ENCODE data around the gene UBASH3B.

Gene UBASH3B

GRCh38 chr11:122733318-122733717 lies 77.8 kb downstream of the UBASH3B start:
- DNase-seq (ENCODE audit: extremely low read depth, low read depth) = no peak
- H3K4me3 ChIP-seq (replicated peaks; ENCODE audit: low read depth, low read length) = no peak overlapping the region
- TF ChIP-seq CTCF (IDR thresholded peaks at IDR 0.05; ENCODE audit: low read depth, low read length, missing control alignments) = no peak

- no peak for TF ChIP-seq CTCF (IDR thresholded peaks at IDR 0.05; ENCODE audit: low read depth, low read length, missing control alignments)
- no peak for DNase-seq (ENCODE audit: extremely low read depth, low read depth)
- H3K4me3 ChIP-seq (replicated peaks; ENCODE audit: low read depth, low read length) = no peak overlapping the region
These were observed 79.5 kb downstream of the UBASH3B start for GRCh38 chr11:122734848-122735496.

- DNase-seq (ENCODE audit: extremely low read depth, low read depth) = no peak
- no peak for TF ChIP-seq CTCF (IDR thresholded peaks at IDR 0.05; ENCODE audit: low read depth, low read length, missing control alignments)
- no peak overlapping the region for H3K4me3 ChIP-seq (replicated peaks; ENCODE audit: low read depth, low read length)
These were observed 82.6 kb downstream of the UBASH3B start for GRCh38 chr11:122737951-122738693.

- H3K4me3 ChIP-seq (replicated peaks; ENCODE audit: low read depth, low read length) = no peak overlapping the region
- no peak for DNase-seq (ENCODE audit: extremely low read depth, low read depth)
- TF ChIP-seq CTCF (IDR thresholded peaks at IDR 0.05; ENCODE audit: low read depth, low read length, missing control alignments) = no peak
These were observed 86.2 kb downstream of the UBASH3B start for GRCh38 chr11:122741613-122742300.

GRCh38 chr11:122742301-122743018 lies 86.9 kb downstream of the UBASH3B start:
- no peak overlapping the region for H3K4me3 ChIP-seq (replicated peaks; ENCODE audit: low read depth, low read length)
- no peak for TF ChIP-seq CTCF (IDR thresholded peaks at IDR 0.05; ENCODE audit: low read depth, low read length, missing control alignments)
- DNase-seq (ENCODE audit: extremely low read depth, low read depth) = no peak

GRCh38 chr11:122743097-122743741 lies 87.7 kb downstream of the UBASH3B start:
- H3K4me3 ChIP-seq (replicated peaks; ENCODE audit: low read depth, low read length) = no peak overlapping the region
- no peak for TF ChIP-seq CTCF (IDR thresholded peaks at IDR 0.05; ENCODE audit: low read depth, low read length, missing control alignments)
- no peak for DNase-seq (ENCODE audit: extremely low read depth, low read depth)

Measured in HFF-Myc (cell line).